ENCODE measurements around the gene ZNF296. TPM values are rescaled to one million over a fixed set of nuclear protein-coding genes. Genes with fewer than 3 reads are reported as not detected.
A peak's percentile ranks its signal among the peaks of the same experiment; 100 is the strongest.

ZNF296 gene
- total and polyA plus RNA-seq, 2 of the 13 experiments (the other 11 are each of a cell fraction or from before 2014, with no cell fraction given): 0.26 to 0.62 TPM

GRCh38 chr19:45076029-45076850, at the start of gene ZNF296 (continued):
- TF ChIP-seq TFDP1 (CRISPR knock-in tag; IDR thresholded peaks at IDR 0.05; ENCODE audit: borderline replicate concordance) (peak; percentile 84; the same call in 1 of the 2 replicates), ATF3 (CRISPR knock-in tag; IDR thresholded peaks at IDR 0.05) (peak; percentile 52; the same call in 1 of the 2 replicates), ELF3 (CRISPR knock-in tag; IDR thresholded peaks at IDR 0.05) (peak; percentile 43; the same call in 1 of the 2 replicates), HOXA3 (CRISPR knock-in tag; IDR thresholded peaks at IDR 0.05) (peak; percentile 79; the same call in 1 of the 2 replicates), ZNF747 (CRISPR knock-in tag; IDR thresholded peaks at IDR 0.05; ENCODE audit: borderline replicate concordance) (peak; percentile 56; the same call in 1 of the 2 replicates), NKX3-1 (CRISPR knock-in tag; IDR thresholded peaks at IDR 0.05) (0 out of 2 replicates have a peak, but pooled peaks have one; percentile 16), ZNF788 (CRISPR knock-in tag; IDR thresholded peaks at IDR 0.05; ENCODE audit: borderline replicate concordance) (peak; percentile 74; the same call in 1 of the 2 replicates), POLR2AphosphoS5 (IDR thresholded peaks at IDR 0.05; ENCODE audit: low read depth, low read length) (peak; percentile 70), ZNF616 (CRISPR knock-in tag; IDR thresholded peaks at IDR 0.05; ENCODE audit: low read depth) (peak; percentile 85; the same call in 1 of the 2 replicates), FOXC1 (CRISPR knock-in tag; IDR thresholded peaks at IDR 0.05; ENCODE audit: borderline replicate concordance) (0 out of 2 replicates have a peak, but pooled peaks have one; percentile 23), XBP1 (CRISPR knock-in tag; IDR thresholded peaks at IDR 0.05) (no peak), SAP130 (CRISPR knock-in tag; IDR thresholded peaks at IDR 0.05; ENCODE audit: low read depth) (peak; percentile 86), HOXD1 (CRISPR knock-in tag; IDR thresholded peaks at IDR 0.05) (0 out of 2 replicates have a peak, but pooled peaks have one; percentile 21), ZNF207 (IDR thresholded peaks at IDR 0.05; ENCODE audit: borderline replicate concordance) (no peak), ISL2 (CRISPR knock-in tag; IDR thresholded peaks at IDR 0.05) (peak; percentile 28; the same call in 1 of the 2 replicates), ZNF567 (CRISPR knock-in tag; IDR thresholded peaks at IDR 0.05; ENCODE audit: borderline replicate concordance) (no peak), HNF4A (CRISPR knock-in tag; IDR thresholded peaks at IDR 0.05) (peak; percentile 22; the same call in 1 of the 2 replicates), ZNF720 (CRISPR knock-in tag; IDR thresholded peaks at IDR 0.05) (no peak), ZNF850 (CRISPR knock-in tag; conservative IDR thresholded peaks at IDR 0.05) (no peak), FOXO1 (CRISPR knock-in tag; IDR thresholded peaks at IDR 0.05) (0 out of 2 replicates have a peak, but pooled peaks have one; percentile 5), BCL6 (CRISPR knock-in tag; IDR thresholded peaks at IDR 0.05) (no peak), NR2C2 (CRISPR knock-in tag; IDR thresholded peaks at IDR 0.05; ENCODE audit: borderline replicate concordance) (peak; percentile 66), ZNF563 (CRISPR knock-in tag; IDR thresholded peaks at IDR 0.05) (peak; percentile 85), ZNF615 (CRISPR knock-in tag; IDR thresholded peaks at IDR 0.05; ENCODE audit: borderline replicate concordance) (no peak), SRF (IDR thresholded peaks at IDR 0.05; ENCODE audit: low read depth, low read length) (no peak), ZNF441 (CRISPR knock-in tag; IDR thresholded peaks at IDR 0.05; ENCODE audit: borderline replicate concordance) (0 out of 2 replicates have a peak, but pooled peaks have one; percentile 56), ZNF558 (CRISPR knock-in tag; IDR thresholded peaks at IDR 0.05; ENCODE audit: borderline replicate concordance) (peak; percentile 90; the same call in 1 of the 2 replicates), KMT2B (CRISPR knock-in tag; IDR thresholded peaks at IDR 0.05) (peak; percentile 25; the same call in 1 of the 2 replicates), BRCA1 (CRISPR knock-in tag; IDR thresholded peaks at IDR 0.05) (no peak), NONO (IDR thresholded peaks at IDR 0.05) (no peak), NONO (CRISPR knock-in tag; conservative IDR thresholded peaks at IDR 0.05) (no peak), TAF1 (CRISPR knock-in tag; IDR thresholded peaks at IDR 0.05) (peak; percentile 61; the same call in 1 of the 2 replicates), KLF11 (CRISPR knock-in tag; IDR thresholded peaks at IDR 0.05) (0 out of 2 replicates have a peak, but pooled peaks have one; percentile 42)
